Left lung (tissue), 10 donors: ENCODE results near the gene RASGRP3. TPM values are rescaled to one million over a fixed set of nuclear protein-coding genes. Genes with fewer than 3 reads are reported as not detected.

ENCODE experiments used
- ATAC-seq: fragments of 200-7000 bp; cut with Tn5 transposase; one replicate; pipeline ENCODE4 v1.9.1; 2020; ENCODE audit warnings: moderate library complexity
- DNase-seq, 4 donors: peaks; one replicate each; pipeline ENCODE4 v3.0.0-alpha.2; 2013 to 2020
- H3K27ac ChIP-seq, 2 donors: fragments of 200-600 bp; sonication (generic) in 1 of 2; one replicate each; pipeline versions ENCODE4 v1.5.0 to v1.8.0; 2020 to 2021
- H3K27me3 ChIP-seq, 2 donors: fragments of 200-600 bp; sonication (generic) in 1 of 2; one replicate each; pipeline versions ENCODE4 v1.5.0 to v1.8.0; 2020 to 2021
- H3K36me3 ChIP-seq, 2 donors: fragments of 200-600 bp; sonication (generic) in 1 of 2; one replicate each; pipeline versions ENCODE4 v1.5.0 to v1.8.0; 2020 to 2021
- H3K4me1 ChIP-seq, 2 donors: fragments of 200-600 bp; one replicate each; pipeline ENCODE4 v1.8.0; 2021
- H3K4me3 ChIP-seq, 2 donors: fragments of 200-600 bp; sonication (generic) in 1 of 2; one replicate each; pipeline versions ENCODE4 v1.5.0 to v1.8.0; 2020 to 2021; ENCODE audit warnings: mild to moderate bottlenecking in 1 of 2
- H3K9me3 ChIP-seq, 2 donors: fragments of 200-600 bp; sonication (generic) in 1 of 2; one replicate each; pipeline versions ENCODE4 v1.5.0 to v1.8.0; 2020 to 2021
- CTCF ChIP-seq, 2 donors: fragments of 200-600 bp; sonication (generic) in 1 of 2; IDR thresholded peaks; one replicate each; pipeline versions ENCODE4 v1.5.0 to v1.8.0; 2021; ENCODE audit warnings: antibody characterized with exemption in 2 of 2
- intact Hi-C, 2 donors: fragments of 100-400 bp; cut with DNase I; formaldehyde crosslinking; loops; one replicate each; pipeline versions ENCODE4 v1.11.2 to v1.14.2; 2022
- polyA plus RNA-seq, 6 donors: library from polyadenylated mRNA; unstranded; fragments of 120-200 nt; gene quantifications; one replicate each; pipeline ENCODE4 v1.2.1, GENCODE V29; 2013; ENCODE audit not compliant: insufficient read length in 6 of 6
- total RNA-seq, 2 donors: library from RNA; stranded (reverse); fragmentation: NEBNext Ultra II Directional; extraction: Animal tissue kit (Norgen Biotek cat#: 25700); gene quantifications; one replicate each; pipeline ENCODE4 v1.2.1, GENCODE V29; 2021
- donor health status: DM: no; HTN: yes; CAD: no.
- donor health status: DM: no; HTN: no; CAD: no.

The RASGRP3 gene
- total and polyA plus RNA-seq, 8 donors, result 20.3 to 48.7 (median 36.8) TPM

DNA sequence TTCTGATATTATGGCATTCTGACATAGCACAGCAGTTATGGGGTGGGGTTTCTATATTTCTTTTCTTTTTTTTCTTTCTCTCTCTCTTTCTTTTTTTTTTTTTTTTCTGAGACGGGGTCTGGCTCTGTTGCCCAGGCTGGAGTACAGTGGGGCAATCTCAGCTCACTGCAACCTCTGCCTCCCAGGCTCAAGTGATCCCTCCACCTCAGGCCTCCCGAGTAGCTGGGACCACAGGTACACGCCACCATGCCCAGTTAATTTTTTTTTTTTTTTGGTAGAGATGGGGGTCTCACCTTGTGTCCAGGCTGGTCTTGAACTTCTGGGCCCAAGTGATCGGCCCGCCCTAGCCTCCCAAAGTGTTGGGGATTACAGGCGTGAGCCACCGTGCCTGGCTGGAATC is 130.2 kb downstream of the RASGRP3 start:
- Histone ChIP-seq H3K27me3 (no peaks in the 10 kb centered on the region), H3K27ac (no peak overlapping the region), H3K9me3 (no peaks in the 10 kb centered on the region), H3K4me3 (no peak overlapping the region), H3K36me3 (no peaks in the 10 kb centered on the region), H3K4me1 (no peaks in the 10 kb centered on the region)
- ATAC-seq (no peak), DNase-seq (no peak)
- intact Hi-C loops, result no loop called here
- TF ChIP-seq CTCF (IDR thresholded peaks at IDR 0.05), result no peak

DNA sequence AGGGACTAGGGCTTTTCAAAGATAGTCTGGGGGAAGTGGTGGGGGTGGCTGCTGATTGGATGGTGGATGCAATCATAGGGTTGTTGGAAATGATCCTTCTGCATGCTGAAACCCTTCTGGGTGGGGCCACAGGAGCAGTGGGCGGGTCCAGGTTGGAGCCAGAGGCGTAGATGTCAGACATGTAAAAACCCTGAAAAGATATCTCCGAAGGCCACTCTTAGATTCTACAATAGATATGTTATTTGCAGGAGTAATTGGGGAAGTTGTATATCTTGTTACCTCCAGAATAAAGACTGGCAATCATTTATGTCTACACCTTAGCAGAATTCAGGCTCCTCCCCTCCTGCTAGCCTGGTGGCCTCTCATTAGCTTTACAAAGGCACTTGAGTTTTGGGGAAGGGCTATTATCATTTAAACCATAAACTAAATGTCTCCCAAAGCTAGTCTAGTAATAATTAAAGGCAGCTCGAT is 130.8 kb downstream of the RASGRP3 start:
- Histone ChIP-seq H3K4me3 (no peak overlapping the region), H3K36me3 (no peaks in the 10 kb centered on the region), H3K4me1 (no peaks in the 10 kb centered on the region), H3K9me3 (no peaks in the 10 kb centered on the region), H3K27ac (no peak overlapping the region), H3K27me3 (no peaks in the 10 kb centered on the region)
- ATAC-seq, result no peak
- no peak for TF ChIP-seq CTCF (IDR thresholded peaks at IDR 0.05)
- no peak for DNase-seq
- intact Hi-C loops, result no loop called here

GRCh38 chr2:33607905-33608304 is 131.5 kb downstream of the RASGRP3 start:
- Histone ChIP-seq H3K27ac (no peak overlapping the region), H3K36me3 (no peaks in the 10 kb centered on the region), H3K27me3 (no peaks in the 10 kb centered on the region), H3K4me3 (no peak overlapping the region), H3K4me1 (no peaks in the 10 kb centered on the region), H3K9me3 (no peaks in the 10 kb centered on the region)
- DNase-seq (no peak), ATAC-seq (no peak)
- intact Hi-C loops, result no loop called here
- no peak for TF ChIP-seq CTCF (IDR thresholded peaks at IDR 0.05)

- Histone ChIP-seq H3K4me3 (no peak overlapping the region), H3K36me3 (no peaks in the 10 kb centered on the region), H3K9me3 (peaks cover 0 to 26% of the 10 kb centered on the region in 2 donors), H3K27me3 (no peaks in the 10 kb centered on the region), H3K27ac (no peak overlapping the region), H3K4me1 (no peaks in the 10 kb centered on the region)
- TF ChIP-seq CTCF (IDR thresholded peaks at IDR 0.05), result no peak
- DNase-seq (no peak), ATAC-seq (no peak)
- intact Hi-C loops, result no loop called here
Measured at GRCh38 chr2:33614190-33614589, 137.7 kb downstream of the RASGRP3 start.

Other genes starting within 250 kb of the RASGRP3 start
- 10 to 100 TPM; 47.6 to 51.4 TPM for gene FAM98A, start 122.7 kb downstream of the RASGRP3 start, total RNA-seq
- 10 to 100 TPM; 28.5 to 38.1 (median 32.6) TPM for gene FAM98A, start 122.7 kb downstream of the RASGRP3 start, polyA plus RNA-seq